ENCODE results near the gene TLR9.

DNA sequence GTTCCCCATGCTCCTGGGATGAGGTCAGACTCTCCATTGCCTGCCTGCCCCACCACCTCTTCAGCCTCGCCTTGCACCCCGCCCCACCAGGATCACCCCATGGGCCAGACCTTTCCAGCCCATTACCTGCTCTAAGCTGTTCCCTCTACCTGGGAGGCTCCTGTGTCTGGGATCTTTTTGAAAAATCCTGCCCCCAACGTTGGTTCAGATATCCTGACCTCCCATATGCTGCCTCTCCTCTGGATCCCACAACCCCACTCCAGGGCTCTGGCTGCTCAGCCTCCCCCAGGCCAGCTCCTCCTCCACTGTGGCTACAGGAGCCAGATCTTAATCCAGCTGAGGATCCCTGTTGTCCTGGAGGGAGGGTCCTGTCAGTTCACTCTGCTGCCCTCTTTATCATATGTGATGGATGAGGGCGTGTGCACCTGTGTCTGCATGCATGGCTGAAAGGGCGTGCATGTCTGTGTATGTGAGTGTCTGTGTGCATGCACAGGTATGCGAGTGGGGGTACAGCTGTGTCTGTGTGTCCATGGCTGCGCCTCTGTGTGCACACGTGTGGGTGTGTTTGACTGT, 49.2 kb downstream of the TLR9 start:
- TF ChIP-seq POLR2A (IDR thresholded peaks at IDR 0.05) (no peak), CTCF (IDR thresholded peaks at IDR 0.05) (no peak)

All from uterus (tissue), 2 donors.